Measurements from ENCODE around the gene GLI2. TPM values are rescaled to one million over a fixed set of nuclear protein-coding genes. Genes with fewer than 3 reads are reported as not detected.

Gene GLI2
- total and polyA plus RNA-seq, 9 donors, result 5.9 to 53.0 (median 36.3) TPM

- peaks cover 56% of the 10 kb centered on the region for H3K4me1 ChIP-seq (ENCODE audit: insufficient read depth)
- WGBS, 3 donors, result 94 to 95% (median 95%) methylated on average over 11 of the region's 11 CpGs
- intact Hi-C loops (cut with DNase I), result no loop called here
These were observed 33.6 kb downstream of the GLI2 start for GRCh38 chr2:120769076-120769786.

GRCh38 chr2:120769787-120770120 lies 34.1 kb downstream of the GLI2 start:
- WGBS, 3 donors, result 79 to 85% (median 81%) methylated on average over 2 of the region's 2 CpGs
- peak in 1 of 5 donors; percentile 24 for DNase-seq

More at GRCh38 chr2:120769076-120769786, 33.6 kb downstream of the GLI2 start:
- Histone ChIP-seq H3K4me3 (no peak overlapping the region), H3K36me3 (no peaks in the 10 kb centered on the region), H3K27ac (no peak overlapping the region), H3K27me3 (no peaks in the 10 kb centered on the region), H3K9me3 (no peaks in the 10 kb centered on the region)
- no peak for TF ChIP-seq CTCF (IDR thresholded peaks at IDR 0.05)
- TF ChIP-seq POLR2A (IDR thresholded peaks at IDR 0.05), result no peak
- no peak for TF ChIP-seq EP300 (IDR thresholded peaks at IDR 0.05)
- DNase-seq, result peak in 3 of 5 donors; percentile 20 to 29 (median 28)

GRCh38 chr2:120770176-120770575 lies 34.5 kb downstream of the GLI2 start:
- no peak overlapping the region for H3K27ac ChIP-seq
- 87 to 94% (median 92%) methylated on average over 4 of the region's 4 CpGs for WGBS, 3 donors
- peak in 2 of 5 donors; percentile 24 to 29 for DNase-seq
- no peaks in the 10 kb centered on the region for H3K27me3 ChIP-seq
- no peaks in the 10 kb centered on the region for H3K9me3 ChIP-seq
- intact Hi-C loops (cut with DNase I), result no loop called here
- TF ChIP-seq CTCF (IDR thresholded peaks at IDR 0.05), result no peak
- no peak for TF ChIP-seq POLR2A (IDR thresholded peaks at IDR 0.05)
- TF ChIP-seq EP300 (IDR thresholded peaks at IDR 0.05), result no peak
- H3K4me3 ChIP-seq, result no peak overlapping the region
- peaks cover 47% of the 10 kb centered on the region for H3K4me1 ChIP-seq (ENCODE audit: insufficient read depth)
- no peaks in the 10 kb centered on the region for H3K36me3 ChIP-seq

More at GRCh38 chr2:120769787-120770120, 34.1 kb downstream of the GLI2 start:
- intact Hi-C loops (cut with DNase I), result no loop called here
- H3K27ac ChIP-seq, result no peak overlapping the region
- H3K27me3 ChIP-seq, result no peaks in the 10 kb centered on the region
- peaks cover 51% of the 10 kb centered on the region for H3K4me1 ChIP-seq (ENCODE audit: insufficient read depth)
- no peak overlapping the region for H3K4me3 ChIP-seq
- TF ChIP-seq POLR2A (IDR thresholded peaks at IDR 0.05) (no peak), EP300 (IDR thresholded peaks at IDR 0.05) (no peak), CTCF (IDR thresholded peaks at IDR 0.05) (no peak)
- H3K9me3 ChIP-seq, result no peaks in the 10 kb centered on the region
- no peaks in the 10 kb centered on the region for H3K36me3 ChIP-seq

GRCh38 chr2:120770641-120771040 lies 35.0 kb downstream of the GLI2 start:
- 85 to 88% (median 86%) methylated on average over 6 of the region's 6 CpGs for WGBS, 3 donors
- Histone ChIP-seq H3K36me3 (no peaks in the 10 kb centered on the region), H3K9me3 (no peaks in the 10 kb centered on the region), H3K4me1 (ENCODE audit: insufficient read depth) (peaks cover 46% of the 10 kb centered on the region), H3K4me3 (no peak overlapping the region), H3K27ac (peak overlapping the region in 1 of 2 donors; percentile 28), H3K27me3 (no peaks in the 10 kb centered on the region)
- TF ChIP-seq EP300 (IDR thresholded peaks at IDR 0.05) (no peak), CTCF (IDR thresholded peaks at IDR 0.05) (no peak), POLR2A (IDR thresholded peaks at IDR 0.05) (no peak)
- intact Hi-C loops (cut with DNase I), result no loop called here
- DNase-seq, result no peak

Measured in ovary (tissue), 9 donors.